Endothelial cell of umbilical vein (primary cell): ENCODE measurements around the gene LRP5. TPM values are rescaled to one million over a fixed set of nuclear protein-coding genes. Genes with fewer than 3 reads are reported as not detected.

Source experiments
- BruUV-seq: library from RNA; stranded (reverse); fragments of 400-500 nt; replicated peaks from 2 replicates; lab custom pipeline; 2021; lab: Mats Ljungman, UMichigan
- CTCF ChIA-PET: fragments of 300-600, 350-600 bp; sonication (Branson Sonifier 250); formaldehyde crosslinking; loops from one replicate; lab custom pipeline; 2021; ENCODE audit warnings: antibody characterized with exemption, inconsistent platforms; lab: Charles Lee
- POLR2A ChIA-PET: fragments of 300-600, 350-600 bp; sonication (Branson Sonifier 250); formaldehyde crosslinking; loops from one replicate; lab custom pipeline; 2021; ENCODE audit warnings: antibody characterized with exemption, inconsistent platforms; lab: Charles Lee
- DNase-seq: peaks from one replicate; pipeline ENCODE4 v3.0.0-alpha.2; 2011; ENCODE audit warnings: low read depth, low spot score
- FAIRE-seq: peaks from 2 replicates; lab custom pipeline; 2011; peaks lifted over from hg19 to GRCh38; lab: Jason Lieb, UNC
- H2AFZ ChIP-seq: 2 replicates; pipeline ENCODE4 v1.6.0; 2012; ENCODE audit warnings: low read depth, low read length, control low read depth, inconsistent platforms
- H3K27ac ChIP-seq: 2 replicates; pipeline ENCODE4 v1.5.1; 2011; ENCODE audit warnings: low read depth, mild to moderate bottlenecking, control low read depth, low read length, moderate library complexity; ENCODE audit not compliant: insufficient read depth
- H3K27me3 ChIP-seq, 2 experiments: 2 replicates each; pipeline versions ENCODE4 v1.6.0 to v1.6.1; 2011; ENCODE audit warnings: low read length in 2 of 2, mixed read lengths in 1 of 2; ENCODE audit not compliant: control insufficient read depth in 2 of 2, insufficient read depth in 2 of 2
- H3K36me3 ChIP-seq, 2 experiments: 2 replicates in 1 of 2; 3 replicates in 1 of 2; pipeline ENCODE4 v1.5.1; 2011; ENCODE audit warnings: low read length in 2 of 2, mild to moderate bottlenecking in 1 of 2, moderate library complexity in 1 of 2; ENCODE audit not compliant: control insufficient read depth in 2 of 2, insufficient read depth in 2 of 2; ENCODE audit errors: extremely low read depth in 1 of 2
- H3K4me1 ChIP-seq: 3 replicates; pipeline ENCODE4 v1.5.1; 2011; ENCODE audit warnings: mild to moderate bottlenecking, low read length; ENCODE audit not compliant: control insufficient read depth, insufficient read depth; ENCODE audit errors: extremely low read depth
- H3K4me2 ChIP-seq: 2 replicates; pipeline ENCODE4 v1.6.1; 2011; ENCODE audit warnings: low read length, control low read depth, mixed read lengths; ENCODE audit not compliant: insufficient read depth
- H3K4me3 ChIP-seq, 3 experiments: fragments of 200-600 bp in 1 of 3; sonication (generic), shearing (Covaris generic) in 1 of 3; replicated peaks in 1 of 3; 2 replicates each; pipeline ENCODE4 v1.5.1; 2011 to 2016; ENCODE audit warnings: control low read depth in 3 of 3, low read length in 3 of 3, mild to moderate bottlenecking in 2 of 3, inconsistent platforms in 1 of 3, low read depth in 1 of 3, moderate library complexity in 1 of 3; ENCODE audit not compliant: insufficient read depth in 1 of 3
- H3K79me2 ChIP-seq: 2 replicates; pipeline ENCODE4 v1.6.0; 2012; ENCODE audit warnings: low read length, inconsistent platforms; ENCODE audit not compliant: control insufficient read depth, insufficient read depth
- H3K9ac ChIP-seq: replicated peaks from 2 replicates; pipeline ENCODE3; 2011; ENCODE audit warnings: low read length, control low read depth; ENCODE audit not compliant: insufficient read depth; ENCODE audit errors: extremely low read depth
- H3K9me1 ChIP-seq: replicated peaks from 3 replicates; pipeline ENCODE4 v1.6.0; 2011; ENCODE audit warnings: mild to moderate bottlenecking, low read length; ENCODE audit not compliant: control insufficient read depth, insufficient read depth; ENCODE audit errors: extremely low read depth
- H3K9me3 ChIP-seq: replicated peaks from 2 replicates; pipeline ENCODE4 v1.5.1; 2012; ENCODE audit warnings: low read length, inconsistent platforms; ENCODE audit not compliant: control insufficient read depth, insufficient read depth
- H4K20me1 ChIP-seq: replicated peaks from 2 replicates; pipeline ENCODE3; 2011; ENCODE audit warnings: mild to moderate bottlenecking, low read length; ENCODE audit not compliant: control insufficient read depth, insufficient read depth; ENCODE audit errors: extremely low read depth
- GATA2 ChIP-seq: IDR thresholded peaks from 2 replicates; pipeline ENCODE4 v1.7.0; 2011; ENCODE audit warnings: low read depth, mild to moderate bottlenecking, moderate library complexity, mixed read lengths, low read length; ENCODE audit not compliant: insufficient read length, insufficient read depth
- MAX ChIP-seq: IDR thresholded peaks from 2 replicates; pipeline ENCODE4 v1.6.1; 2011; ENCODE audit not compliant: insufficient read depth, insufficient read length
- dilution Hi-C: fragments of 300-500 bp; cut with MboI; formaldehyde crosslinking; loops from one replicate; pipeline ENCODE4 v1.15.0; 2019; ENCODE audit warnings: low sequenced_read_pairs; ENCODE audit not compliant: extremely low pct_ligation_motif_present
- intact Hi-C: fragments of 100-400 bp; cut with micrococcal nuclease; formaldehyde crosslinking; loops from one replicate; pipeline ENCODE4 v1.10.0; 2022
- polyA plus RNA-seq, 4 experiments: library from polyadenylated mRNA; depleted of rRNA in 3 of 4; stranded (reverse) in 3 of 4; unstranded in 1 of 4; fragments of >200 nt; gene quantifications; 2 replicates each; pipeline versions ENCODE4 v1.2.1 to v1.2.3, GENCODE V29; 2011 to 2012; ENCODE audit warnings: missing spikeins in 1 of 4
- total RNA-seq: library from RNA; stranded (reverse); gene quantifications from 2 replicates; pipeline ENCODE4 v1.2.3, GENCODE V29; 2021

LRP5 gene
- total and polyA plus RNA-seq, 2 donors (not counting 3 experiments of a cell fraction or from before 2014, with no cell fraction given) = 35.1 to 51.8 TPM

GRCh38 chr11:68295271-68295670 is 17.1 kb upstream of the LRP5 start:
- Histone ChIP-seq H3K4me2 (no peak overlapping the region), H3K4me3 (no peak overlapping the region), H3K9ac (no peak overlapping the region), H3K27ac (no peak overlapping the region), H3K9me3 (no peaks in the 10 kb centered on the region), H3K27me3 (peaks cover 0 to 2% of the 10 kb centered on the region in 2 experiments), H3K9me1 (no peaks in the 10 kb centered on the region), H3K4me1 (peaks cover 4% of the 10 kb centered on the region), H4K20me1 (no peaks in the 10 kb centered on the region), H2AFZ (no peak overlapping the region), H3K79me2 (no peaks in the 10 kb centered on the region), H3K36me3 (no peaks in the 10 kb centered on the region)
- no TSS peak for BruUV-seq
- dilution Hi-C loops = no loop called here
- TF ChIP-seq GATA2 = no peak
- FAIRE-seq (no peak), DNase-seq (no peak)
- intact Hi-C loops = no loop called here
- ChIA-PET POLR2A (no interaction called here), CTCF (interaction anchor here (0.8 to 7.1 kb wide), 8 partner anchors 9 to 91 kb away, joined by 3 to 152 read pairs (median 27); partner anchors contain the start of gene C11orf24)

- no peaks in the 10 kb centered on the region for H3K79me2 ChIP-seq
Measured at GRCh38 chr11:68295940-68296339, 16.5 kb upstream of the LRP5 start.

More at GRCh38 chr11:68295940-68296339, 16.5 kb upstream of the LRP5 start:
- intact Hi-C loops (loop anchor here (2.0 kb wide), 1 partner anchor 87 kb away; no protein-coding TSS in a partner anchor), dilution Hi-C loops (no loop called here)
- Histone ChIP-seq H4K20me1 (no peaks in the 10 kb centered on the region), H3K4me2 (no peak overlapping the region), H2AFZ (no peak overlapping the region), H3K9ac (no peak overlapping the region), H3K27ac (no peak overlapping the region), H3K27me3 (peaks cover 0 to 2% of the 10 kb centered on the region in 2 experiments), H3K36me3 (no peaks in the 10 kb centered on the region), H3K4me3 (no peak overlapping the region), H3K4me1 (peaks cover 4% of the 10 kb centered on the region), H3K9me1 (no peaks in the 10 kb centered on the region), H3K9me3 (no peaks in the 10 kb centered on the region)
- no peak for TF ChIP-seq MAX
- ChIA-PET CTCF (interaction anchor here (0.8 to 7.1 kb wide), 8 partner anchors 8 to 90 kb away, joined by 3 to 152 read pairs (median 27); partner anchors contain the start of gene C11orf24), POLR2A (no interaction called here)
- BruUV-seq = no TSS peak
- no peak for DNase-seq
- no peak for FAIRE-seq
